Neural crest cell (in vitro differentiated cells): ENCODE measurements around the gene FMN1. TPM values are rescaled to one million over a fixed set of nuclear protein-coding genes. Genes with fewer than 3 reads are reported as not detected.

ENCODE experiments used
- DNase-seq: peaks from one replicate; pipeline ENCODE4 v3.0.0; 2021; ENCODE audit warnings: low read depth, mixed read lengths, low spot score
- H3K27ac Mint-ChIP-seq: one replicate; pipeline ENCODE4 v1.8.0; 2021; ENCODE audit warnings: mild to moderate bottlenecking, mixed read lengths; ENCODE audit not compliant: unreplicated experiment
- H3K27me3 Mint-ChIP-seq: 2 replicates; pipeline ENCODE4 v1.8.0; 2021; ENCODE audit warnings: low read depth, mild to moderate bottlenecking, mixed read lengths
- H3K36me3 Mint-ChIP-seq: 2 replicates; pipeline ENCODE4 v1.8.0; 2021; ENCODE audit warnings: low read depth, mild to moderate bottlenecking, mixed read lengths
- H3K4me1 Mint-ChIP-seq: 2 replicates; pipeline ENCODE4 v1.8.0; 2021; ENCODE audit warnings: mixed read lengths
- H3K4me3 Mint-ChIP-seq: one replicate; pipeline ENCODE4 v1.8.0; 2021; ENCODE audit warnings: mild to moderate bottlenecking, mixed read lengths
- H3K9me3 Mint-ChIP-seq: 2 replicates; pipeline ENCODE4 v1.8.0; 2021; ENCODE audit warnings: mixed read lengths
- total RNA-seq: library from RNA; stranded (reverse); gene quantifications from 2 replicates; pipeline ENCODE4 v1.2.1, GENCODE V29; 2021
- TF ChIP-seq, protein P1 (sequence below): fragments of 200-600 bp; sonication (generic); conservative IDR thresholded peaks from 2 replicates; pipeline ENCODE4 v1.5.0; 2021; ENCODE audit warnings: antibody characterized with exemption, mild to moderate bottlenecking

The FMN1 gene
- total RNA-seq, 1 donor from 2014 or later: 0.70 TPM

- Mint-ChIP-seq H3K36me3 (no peaks in the 10 kb centered on the region), H3K27ac (no peak overlapping the region), H3K27me3 (no peaks in the 10 kb centered on the region), H3K4me3 (no peak overlapping the region), H3K9me3 (peaks cover 5% of the 10 kb centered on the region), H3K4me1 (peaks cover 25% of the 10 kb centered on the region)
- DNase-seq: no peak
- TF ChIP-seq, protein P1, sequence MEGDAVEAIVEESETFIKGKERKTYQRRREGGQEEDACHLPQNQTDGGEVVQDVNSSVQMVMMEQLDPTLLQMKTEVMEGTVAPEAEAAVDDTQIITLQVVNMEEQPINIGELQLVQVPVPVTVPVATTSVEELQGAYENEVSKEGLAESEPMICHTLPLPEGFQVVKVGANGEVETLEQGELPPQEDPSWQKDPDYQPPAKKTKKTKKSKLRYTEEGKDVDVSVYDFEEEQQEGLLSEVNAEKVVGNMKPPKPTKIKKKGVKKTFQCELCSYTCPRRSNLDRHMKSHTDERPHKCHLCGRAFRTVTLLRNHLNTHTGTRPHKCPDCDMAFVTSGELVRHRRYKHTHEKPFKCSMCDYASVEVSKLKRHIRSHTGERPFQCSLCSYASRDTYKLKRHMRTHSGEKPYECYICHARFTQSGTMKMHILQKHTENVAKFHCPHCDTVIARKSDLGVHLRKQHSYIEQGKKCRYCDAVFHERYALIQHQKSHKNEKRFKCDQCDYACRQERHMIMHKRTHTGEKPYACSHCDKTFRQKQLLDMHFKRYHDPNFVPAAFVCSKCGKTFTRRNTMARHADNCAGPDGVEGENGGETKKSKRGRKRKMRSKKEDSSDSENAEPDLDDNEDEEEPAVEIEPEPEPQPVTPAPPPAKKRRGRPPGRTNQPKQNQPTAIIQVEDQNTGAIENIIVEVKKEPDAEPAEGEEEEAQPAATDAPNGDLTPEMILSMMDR: no peak
These were observed 185.5 kb downstream of the FMN1 start for GRCh38 chr15:33009026-33009425.

- Mint-ChIP-seq H3K27me3 (no peaks in the 10 kb centered on the region), H3K9me3 (peaks cover 5% of the 10 kb centered on the region), H3K27ac (no peak overlapping the region), H3K4me3 (no peak overlapping the region), H3K4me1 (peaks cover 25% of the 10 kb centered on the region), H3K36me3 (no peaks in the 10 kb centered on the region)
- TF ChIP-seq, protein P1: no peak
- no peak for DNase-seq
These were observed 186.1 kb downstream of the FMN1 start for GRCh38 chr15:33008284-33008995.

- no peak for DNase-seq
- Mint-ChIP-seq H3K27ac (peak overlapping the region; percentile 50), H3K9me3 (peaks cover 5% of the 10 kb centered on the region), H3K4me3 (no peak overlapping the region), H3K36me3 (no peaks in the 10 kb centered on the region), H3K4me1 (peaks cover 25% of the 10 kb centered on the region), H3K27me3 (no peaks in the 10 kb centered on the region)
- TF ChIP-seq, protein P1: peak; percentile 31
These were observed 187.1 kb downstream of the FMN1 start for GRCh38 chr15:33007303-33007855.

GRCh38 chr15:33005582-33005981, 188.9 kb downstream of the FMN1 start:
- H3K9me3 Mint-ChIP-seq: peaks cover 5% of the 10 kb centered on the region
- H3K4me3 Mint-ChIP-seq: no peak overlapping the region
- peaks cover 25% of the 10 kb centered on the region for H3K4me1 Mint-ChIP-seq
- no peaks in the 10 kb centered on the region for H3K27me3 Mint-ChIP-seq
- no peak for DNase-seq
- no peaks in the 10 kb centered on the region for H3K36me3 Mint-ChIP-seq
- TF ChIP-seq, protein P1: no peak
- no peak overlapping the region for H3K27ac Mint-ChIP-seq

DNA sequence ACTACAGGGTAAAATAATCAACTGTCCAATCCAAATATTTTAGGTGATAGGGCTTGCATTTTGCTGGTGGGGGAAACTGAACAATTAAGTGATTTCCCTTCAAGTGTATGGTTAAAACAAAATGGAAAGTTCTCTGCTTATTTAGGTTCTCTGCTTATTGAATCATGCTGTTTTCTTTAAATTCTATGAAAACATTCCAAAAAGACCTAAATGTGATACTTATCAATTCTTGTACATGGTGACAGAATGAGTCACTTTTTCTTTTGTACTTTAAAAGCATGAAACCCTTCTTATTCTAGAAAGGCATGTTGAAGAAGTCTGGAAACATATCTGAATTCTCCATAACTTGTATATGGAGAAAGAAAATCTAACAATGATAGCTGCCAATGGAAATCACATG, 192.6 kb downstream of the FMN1 start:
- no peak for DNase-seq
- H3K27ac Mint-ChIP-seq: no peak overlapping the region
- H3K4me1 Mint-ChIP-seq: peaks cover 19% of the 10 kb centered on the region
- TF ChIP-seq, protein P1: no peak
- no peaks in the 10 kb centered on the region for H3K36me3 Mint-ChIP-seq
- H3K4me3 Mint-ChIP-seq: no peak overlapping the region
- no peaks in the 10 kb centered on the region for H3K27me3 Mint-ChIP-seq
- H3K9me3 Mint-ChIP-seq: peaks cover 6% of the 10 kb centered on the region
